Measurements from ENCODE around the gene PLCG1.

The PLCG1 gene

DNA sequence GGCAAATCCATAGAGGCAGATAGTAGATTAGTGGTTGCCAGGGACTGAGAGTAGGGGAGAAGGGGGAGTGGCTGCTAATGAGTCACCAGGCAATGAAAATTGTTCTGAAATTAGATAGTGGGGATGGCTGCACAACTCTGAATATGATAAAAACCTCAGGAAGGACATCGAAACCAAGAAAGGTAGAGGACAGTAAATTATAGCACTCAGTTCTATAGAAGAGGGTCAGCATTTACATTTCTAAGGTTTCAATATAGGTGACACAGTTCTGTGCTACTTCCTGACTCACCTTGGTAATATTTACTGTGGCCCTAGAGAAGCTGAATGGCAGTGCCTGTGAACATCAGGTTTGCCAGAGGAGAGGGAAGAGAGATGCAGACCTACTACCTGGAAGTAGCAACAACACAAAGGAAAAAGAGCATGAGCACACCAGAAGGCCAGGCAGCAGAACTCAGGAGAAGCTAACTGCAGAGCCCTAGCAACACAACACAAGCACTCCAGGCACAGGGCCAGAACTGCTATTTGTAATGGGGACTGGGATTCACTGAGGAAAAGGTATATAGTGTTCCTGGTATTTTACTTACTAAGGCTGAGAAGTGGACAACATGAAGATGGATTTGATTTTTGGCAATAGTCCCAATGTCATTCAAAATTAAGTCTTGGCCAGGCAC lies 75.9 kb downstream of the PLCG1 start:
- no peak for DNase-seq (ENCODE audit: low read depth in 2 of 2)

DNA sequence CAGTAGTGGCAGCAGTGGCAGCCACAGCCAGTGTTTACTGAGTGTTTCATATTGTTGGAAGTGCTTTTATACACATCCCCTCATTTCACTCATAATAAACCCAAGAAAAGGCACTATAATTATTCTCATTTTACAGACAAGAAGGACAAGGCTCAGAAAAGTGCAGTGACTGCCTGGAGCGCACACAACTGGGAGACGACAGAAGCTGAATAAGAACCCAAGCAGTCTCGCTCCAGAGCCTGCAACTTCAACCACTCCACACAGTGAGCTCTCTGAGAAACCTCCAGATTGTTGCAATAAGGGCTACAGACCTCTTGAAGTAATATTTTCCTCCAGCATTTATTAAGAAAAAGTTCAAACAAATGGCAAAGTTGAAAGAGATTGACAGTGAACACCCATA lies 76.9 kb downstream of the PLCG1 start:
- no peak for DNase-seq (ENCODE audit: low read depth in 2 of 2)

DNA sequence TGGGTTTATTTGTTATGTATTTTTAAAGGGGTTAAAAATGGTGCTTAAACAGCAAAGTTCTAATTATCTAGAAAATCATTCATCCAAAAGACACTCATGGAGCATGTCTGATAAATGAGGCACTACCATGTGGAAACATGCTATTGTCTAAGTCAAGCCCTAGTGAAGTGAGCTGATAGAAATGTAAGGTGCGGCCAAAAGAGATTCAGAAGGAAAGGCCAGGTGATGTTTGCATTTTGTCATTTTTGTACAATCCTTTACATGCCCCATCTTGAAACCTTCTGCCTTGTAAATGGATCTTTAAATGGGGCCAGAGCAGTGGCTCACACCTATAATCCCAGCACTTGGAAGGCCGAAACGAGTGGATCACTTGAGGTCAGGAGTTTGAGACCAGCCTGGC lies 77.3 kb downstream of the PLCG1 start:
- DNase-seq (ENCODE audit: low read depth in 2 of 2): no peak

DNA sequence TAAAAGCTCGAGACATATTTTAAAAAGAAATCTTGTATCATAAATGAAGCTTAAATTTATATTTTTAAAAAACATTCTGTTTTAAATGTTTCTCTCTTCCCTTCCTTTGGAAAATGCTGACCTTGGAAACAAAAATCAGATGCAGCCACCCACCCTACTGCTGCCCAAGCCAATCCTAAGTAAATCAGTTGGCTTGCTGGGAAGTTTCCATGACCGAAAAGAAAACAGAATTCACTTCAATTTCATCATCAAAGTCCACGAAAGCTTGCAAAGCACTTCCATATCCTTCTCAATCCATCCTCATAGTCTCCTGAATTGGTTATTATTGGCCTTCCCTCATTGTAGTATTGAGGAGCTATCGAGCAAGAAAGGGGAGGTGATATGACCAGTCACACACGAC lies 80.1 kb downstream of the PLCG1 start:
- no peak for DNase-seq (ENCODE audit: low read depth in 2 of 2)

DNA sequence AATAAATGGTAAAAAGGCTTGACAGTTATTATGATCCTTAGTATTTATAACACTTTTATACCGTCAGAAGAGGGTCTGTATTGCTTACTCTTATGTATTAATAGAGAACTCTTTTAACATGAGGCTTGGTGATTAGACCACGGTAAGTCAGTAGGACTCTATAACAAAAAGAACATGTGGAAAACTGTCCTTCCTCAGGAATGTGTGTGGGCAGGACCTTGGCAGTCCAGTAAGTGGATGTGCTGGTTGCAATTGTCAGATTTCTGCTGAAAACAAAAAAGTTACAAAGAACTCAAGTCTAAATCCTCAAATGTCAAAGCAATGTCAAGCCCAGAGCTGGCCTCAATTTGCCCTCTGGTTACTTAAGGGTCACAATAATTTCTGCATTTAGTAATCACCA lies 81.1 kb downstream of the PLCG1 start:
- DNase-seq (ENCODE audit: low read depth in 2 of 2): no peak

DNA sequence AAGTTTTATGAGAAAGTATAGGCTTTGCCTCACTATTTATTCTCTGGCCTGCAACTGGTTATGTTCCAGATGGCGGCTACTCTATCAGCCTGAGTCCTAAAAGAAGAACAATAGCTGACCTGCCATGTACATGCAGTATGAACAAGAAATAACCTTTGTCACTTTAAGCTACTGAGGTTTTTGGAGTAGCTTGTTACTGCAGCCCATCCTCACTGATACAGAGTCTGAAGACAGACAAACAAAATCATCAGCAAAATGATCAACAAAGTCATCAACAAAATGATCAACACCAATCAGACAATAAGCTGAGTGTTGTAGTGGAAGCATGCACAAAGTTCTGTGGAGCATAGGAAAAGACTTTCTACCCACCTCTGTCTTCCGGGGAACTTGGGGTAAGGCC lies 82.5 kb downstream of the PLCG1 start:
- no peak for DNase-seq (ENCODE audit: low read depth in 2 of 2)

DNA sequence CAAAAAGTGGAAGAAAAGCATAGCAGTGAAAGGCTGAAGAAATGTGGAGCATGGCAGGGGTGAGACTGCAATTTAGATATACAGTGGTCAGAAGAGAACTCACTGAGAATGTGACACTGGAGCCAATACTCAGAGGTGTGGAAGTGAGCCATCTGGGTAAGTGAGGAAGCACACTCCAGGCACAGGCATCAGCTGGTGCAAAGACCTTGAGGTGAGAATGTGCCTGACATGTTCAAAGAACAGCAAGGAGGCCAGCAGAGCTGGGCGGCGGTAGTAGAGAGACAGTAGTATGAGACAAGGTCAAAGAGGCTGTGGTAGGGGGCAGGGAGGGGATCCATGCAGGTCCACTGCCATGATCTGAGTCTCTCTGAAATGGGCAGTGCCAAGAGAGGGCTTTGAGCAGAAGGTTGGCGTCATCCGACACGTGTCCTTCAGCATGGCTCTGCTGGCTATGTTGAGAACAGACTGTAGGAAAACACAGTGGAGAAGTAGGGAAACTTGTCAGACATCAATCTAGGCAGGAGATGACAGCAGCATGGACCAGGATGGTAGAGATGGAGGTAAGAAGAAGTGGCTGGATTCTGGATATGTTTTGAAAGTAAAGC lies 84.4 kb downstream of the PLCG1 start:
- DNase-seq (ENCODE audit: low read depth in 2 of 2): no peak

DNA sequence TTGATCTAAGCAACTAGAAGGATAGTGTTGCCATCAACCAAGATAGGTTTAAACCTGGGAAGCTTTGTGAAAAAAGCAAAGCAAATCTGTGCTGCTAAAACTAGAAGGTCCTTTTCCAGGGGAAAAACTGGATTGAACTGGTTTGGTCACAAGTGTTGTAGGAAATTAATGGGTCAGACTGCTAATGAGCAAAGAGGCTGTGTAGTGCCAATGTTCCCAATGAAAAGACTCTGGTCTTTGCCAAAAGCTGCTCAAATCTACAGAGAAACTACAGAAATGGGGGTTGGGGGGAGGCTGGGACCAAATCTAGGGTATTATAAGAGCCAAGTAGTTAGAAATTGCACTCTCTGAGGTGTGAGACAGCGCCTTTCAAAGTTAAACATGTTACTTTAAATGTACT lies 85.0 kb downstream of the PLCG1 start:
- no peak for DNase-seq (ENCODE audit: low read depth in 2 of 2)

DNA sequence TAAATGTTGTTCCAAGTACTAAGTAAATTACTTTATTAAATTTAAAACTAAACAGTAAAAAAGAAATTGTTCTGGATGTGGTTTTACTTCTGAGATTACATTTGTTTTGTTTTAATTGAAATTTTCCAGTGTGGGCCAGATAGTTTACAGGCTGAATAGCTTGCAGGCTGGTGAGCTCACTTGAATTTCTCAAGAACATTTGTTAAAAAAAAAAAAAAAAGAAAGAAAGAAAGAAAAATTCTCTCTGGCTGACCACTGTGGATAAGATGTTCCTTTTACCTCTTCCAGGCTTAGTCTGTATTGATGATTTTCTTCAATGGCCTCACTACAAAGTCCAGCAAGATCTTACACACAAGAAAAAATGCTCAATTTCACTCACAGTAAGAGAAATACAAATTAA lies 85.4 kb downstream of the PLCG1 start:
- DNase-seq (ENCODE audit: low read depth in 2 of 2): no peak

DNA sequence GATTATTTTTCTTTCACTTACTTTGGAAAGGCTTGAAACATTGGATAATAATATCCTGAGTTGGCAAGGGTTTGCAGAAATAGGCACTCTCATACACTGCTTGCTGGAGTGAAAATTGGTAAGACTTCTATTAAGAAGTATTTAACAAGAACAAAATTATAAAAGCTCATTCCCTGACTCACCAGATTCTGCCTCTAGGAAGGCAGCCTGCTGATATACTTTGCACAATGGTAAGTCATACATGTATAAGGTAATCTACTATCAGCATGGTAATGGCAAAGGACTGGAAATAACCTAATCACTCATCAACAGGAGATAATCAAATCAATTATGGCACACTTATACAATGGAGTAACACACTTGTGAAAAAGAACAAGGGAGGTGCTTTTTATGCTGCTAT lies 85.8 kb downstream of the PLCG1 start:
- no peak for DNase-seq (ENCODE audit: low read depth in 2 of 2)

DNA sequence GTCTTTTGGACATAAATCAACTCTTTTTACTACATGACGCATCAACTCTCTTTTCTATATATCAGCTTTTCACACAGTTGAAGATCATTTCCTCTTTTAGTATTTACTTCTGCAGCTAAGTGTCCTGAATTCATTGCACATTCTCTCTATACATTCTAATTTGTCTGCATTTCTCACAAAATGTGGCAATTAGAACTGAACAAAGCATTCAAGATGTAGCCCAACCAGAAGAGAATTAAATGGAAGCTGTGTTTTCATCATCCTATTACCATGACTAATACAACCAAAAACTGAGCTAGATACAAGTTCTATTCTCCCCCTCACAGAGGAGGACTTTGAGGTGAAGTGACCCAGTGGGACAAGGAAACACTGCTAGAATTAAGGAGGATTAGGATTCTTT lies 86.9 kb downstream of the PLCG1 start:
- no peak for DNase-seq (ENCODE audit: low read depth in 2 of 2)

DNA sequence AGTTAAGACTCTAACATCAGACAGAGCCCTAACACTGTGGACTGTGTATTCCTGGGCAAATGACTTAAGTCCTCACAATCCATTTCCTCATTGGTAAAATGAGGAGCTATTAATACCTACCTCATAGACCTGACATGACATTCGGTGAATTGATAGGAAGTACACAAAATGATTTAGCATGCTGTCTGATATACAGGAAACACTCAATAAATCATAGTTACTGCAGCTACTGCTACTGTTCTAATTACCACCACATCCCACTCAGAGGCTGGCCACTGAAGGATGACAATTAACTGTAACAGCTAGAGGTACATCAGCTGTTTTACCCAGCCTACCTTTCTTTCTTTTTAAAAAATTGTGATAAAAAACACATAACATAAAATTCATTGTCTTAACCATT lies 87.7 kb downstream of the PLCG1 start:
- no peak for DNase-seq (ENCODE audit: low read depth in 2 of 2)

DNA sequence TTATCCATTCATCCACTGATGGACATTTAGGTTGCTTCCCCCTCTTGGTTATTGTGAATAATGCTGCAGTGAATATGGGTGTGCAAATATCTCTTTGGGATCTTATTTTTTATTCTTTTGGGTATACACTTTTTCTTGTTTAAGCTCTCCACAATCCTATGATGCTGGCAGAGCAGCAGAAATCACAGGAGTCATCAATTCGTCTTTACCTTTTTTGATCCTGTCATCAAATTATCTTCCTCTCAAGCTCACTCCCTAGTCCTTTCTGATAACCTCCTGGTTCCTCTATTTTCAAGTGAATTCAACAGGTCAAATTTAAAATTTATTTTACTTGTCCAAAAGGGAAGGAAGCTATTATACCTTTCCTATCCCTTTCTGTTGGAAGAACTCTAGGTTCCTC lies 89.1 kb downstream of the PLCG1 start:
- DNase-seq (ENCODE audit: low read depth in 2 of 2): no peak

Data from stimulated activated CD8-positive, alpha-beta memory T cell treated with anti-CD3 and anti-CD28 coated beads, Interleukin-7, amount 100 ng/mL, for 4 hours (primary cell).